Measurements from ENCODE around the gene SDHA.
A peak's percentile ranks its signal among the peaks of the same experiment; 100 is the strongest.
"Not testable (repeated sequence)": the region's sequence is repeated elsewhere in the genome, so short reads cannot be mapped to it uniquely, and the experiment has no call there.

SDHA gene

DNA sequence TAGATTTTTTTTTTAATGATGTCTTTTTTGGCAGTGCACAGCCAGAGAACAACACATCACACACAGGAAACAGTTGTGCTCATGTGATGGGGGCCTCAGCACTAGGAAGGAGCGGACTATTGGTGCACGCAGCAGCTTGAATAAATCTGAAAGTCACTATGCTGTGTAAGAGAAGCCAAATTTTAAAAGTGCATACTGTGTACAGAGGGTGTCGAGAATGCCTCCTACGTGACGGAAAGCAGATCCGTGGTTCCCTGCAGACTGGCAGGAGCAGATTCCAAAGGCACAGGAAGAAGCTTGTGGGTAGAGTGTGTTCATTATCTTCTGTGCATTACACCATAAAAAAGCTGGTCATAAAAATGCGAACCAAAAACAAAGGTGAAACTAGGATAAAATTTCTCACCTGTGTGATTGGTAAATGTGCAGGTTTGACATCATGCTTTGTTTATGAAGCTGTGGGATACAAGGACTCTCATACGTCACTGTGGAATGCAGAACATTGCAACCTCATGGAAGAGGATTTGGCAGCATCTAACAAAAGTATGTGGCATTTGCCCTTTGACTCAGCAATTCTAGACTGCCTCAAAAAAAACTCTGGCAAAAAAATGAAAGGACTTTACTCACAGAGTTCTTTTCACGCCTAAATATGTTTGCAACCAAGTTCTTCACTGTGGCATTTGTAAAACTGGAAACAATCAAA lies 45.3 kb downstream of the SDHA start:
- H3K4me3 ChIP-seq (ENCODE audit: low read length); H3K27me3 ChIP-seq (ENCODE audit: control insufficient read depth, insufficient read depth, low read length); H3K9me3 ChIP-seq (ENCODE audit: control insufficient read depth, low read length): not testable (repeated sequence)

DNA sequence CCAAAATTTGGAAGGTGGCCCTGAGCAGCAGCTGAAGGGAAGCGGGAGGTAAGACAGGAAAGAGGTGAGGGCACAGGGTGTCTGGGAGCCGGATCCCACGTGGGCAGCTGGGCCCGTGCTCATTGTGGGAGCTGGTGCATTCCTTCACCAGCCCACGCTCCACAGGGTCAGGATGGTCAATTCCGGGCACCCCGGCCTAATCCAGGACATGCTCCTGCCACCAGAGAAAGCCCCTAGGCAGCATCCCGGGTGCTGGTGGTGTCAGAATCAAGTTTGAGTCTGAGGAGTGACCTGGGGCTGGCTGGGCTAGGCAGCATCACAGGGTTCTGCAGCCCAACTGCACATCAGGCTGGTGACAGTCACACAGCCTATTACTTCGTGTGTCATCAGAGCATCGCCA lies 46.2 kb downstream of the SDHA start:
- Histone ChIP-seq H3K9ac (ENCODE audit: low read length) (no peak overlapping the region), H3K27me3 (ENCODE audit: control insufficient read depth, insufficient read depth, low read length) (no peaks in the 10 kb centered on the region), H3K36me3 (ENCODE audit: control insufficient read depth, insufficient read depth, low read length) (no peaks in the 10 kb centered on the region)

More for the DNA sequence above, 45.3 kb downstream of the SDHA start:
- H3K36me3 ChIP-seq (ENCODE audit: control insufficient read depth, insufficient read depth, low read length); H3K4me1 ChIP-seq (ENCODE audit: control insufficient read depth, insufficient read depth, low read length); H3K9ac ChIP-seq (ENCODE audit: low read length): not testable (repeated sequence)

DNA sequence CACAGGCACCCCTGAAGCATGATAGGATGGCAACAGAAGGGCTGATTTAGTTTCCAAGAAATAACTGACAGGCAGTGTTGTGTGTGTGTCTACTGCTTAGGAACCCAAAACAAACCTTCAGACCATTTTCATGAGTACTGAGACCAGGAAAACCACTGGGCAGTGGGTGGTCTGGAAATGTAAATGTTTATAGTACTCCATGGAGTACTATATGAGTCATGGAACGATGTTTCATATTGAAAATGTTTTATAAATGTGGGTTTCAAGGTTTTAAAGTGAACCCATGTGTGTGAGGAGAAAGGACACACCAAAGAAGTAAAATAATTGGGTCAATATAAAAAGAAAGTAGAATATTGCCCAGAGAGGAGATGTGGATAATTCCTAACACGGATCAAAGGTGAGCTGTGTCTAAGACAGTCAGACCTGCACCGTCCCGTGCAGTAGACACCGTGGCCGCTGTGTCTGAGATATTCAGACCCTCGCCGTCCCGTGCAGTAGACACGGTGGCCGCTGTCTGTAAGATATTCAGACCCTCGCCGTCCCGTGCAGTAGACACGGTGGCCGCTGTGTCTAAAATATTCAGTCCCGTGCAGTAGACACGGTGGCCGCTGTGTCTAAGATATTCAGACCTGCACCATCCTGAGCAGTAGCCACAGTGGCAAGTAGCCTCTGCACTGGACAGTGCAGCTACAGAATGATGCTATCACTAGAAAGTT lies 48.3 kb downstream of the SDHA start:
- not testable (repeated sequence) for H3K9ac ChIP-seq (ENCODE audit: low read length); H3K4me1 ChIP-seq (ENCODE audit: control insufficient read depth, insufficient read depth, low read length); H3K9me3 ChIP-seq (ENCODE audit: control insufficient read depth, low read length); H3K27me3 ChIP-seq (ENCODE audit: control insufficient read depth, insufficient read depth, low read length); H3K36me3 ChIP-seq (ENCODE audit: control insufficient read depth, insufficient read depth, low read length); H3K4me3 ChIP-seq (ENCODE audit: low read length)

More for the DNA sequence above, 46.2 kb downstream of the SDHA start:
- Histone ChIP-seq H3K4me3 (ENCODE audit: low read length) (no peak overlapping the region), H3K4me1 (ENCODE audit: control insufficient read depth, insufficient read depth, low read length) (no peaks in the 10 kb centered on the region), H3K9me3 (ENCODE audit: control insufficient read depth, low read length) (no peaks in the 10 kb centered on the region)

DNA sequence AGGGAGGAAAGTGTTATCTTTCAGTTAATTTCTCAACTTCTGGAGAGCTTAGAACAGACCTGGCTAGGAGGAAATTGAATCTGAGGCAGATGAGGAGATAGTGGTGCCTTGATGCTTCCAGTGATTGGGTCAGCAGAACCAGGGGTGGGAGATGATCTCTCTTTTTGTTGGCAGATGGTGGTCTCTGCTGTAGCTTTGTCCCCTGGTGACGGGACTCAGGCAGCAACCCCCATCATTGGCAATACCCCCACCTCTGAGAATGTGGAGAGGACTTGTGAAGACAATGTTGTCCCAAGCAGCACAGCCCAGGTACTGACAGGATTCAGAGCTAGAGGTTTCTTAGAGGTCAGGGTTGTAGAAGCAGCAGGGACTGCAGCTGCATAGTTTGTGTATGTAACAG lies 49.6 kb downstream of the SDHA start:
- H3K27me3 ChIP-seq (ENCODE audit: control insufficient read depth, insufficient read depth, low read length), result no peaks in the 10 kb centered on the region
- no peak overlapping the region for H3K4me3 ChIP-seq (ENCODE audit: low read length)
- H3K4me1 ChIP-seq (ENCODE audit: control insufficient read depth, insufficient read depth, low read length), result no peaks in the 10 kb centered on the region
- no peaks in the 10 kb centered on the region for H3K9me3 ChIP-seq (ENCODE audit: control insufficient read depth, low read length)
- no peak overlapping the region for H3K9ac ChIP-seq (ENCODE audit: low read length)
- no peaks in the 10 kb centered on the region for H3K36me3 ChIP-seq (ENCODE audit: control insufficient read depth, insufficient read depth, low read length)

DNA sequence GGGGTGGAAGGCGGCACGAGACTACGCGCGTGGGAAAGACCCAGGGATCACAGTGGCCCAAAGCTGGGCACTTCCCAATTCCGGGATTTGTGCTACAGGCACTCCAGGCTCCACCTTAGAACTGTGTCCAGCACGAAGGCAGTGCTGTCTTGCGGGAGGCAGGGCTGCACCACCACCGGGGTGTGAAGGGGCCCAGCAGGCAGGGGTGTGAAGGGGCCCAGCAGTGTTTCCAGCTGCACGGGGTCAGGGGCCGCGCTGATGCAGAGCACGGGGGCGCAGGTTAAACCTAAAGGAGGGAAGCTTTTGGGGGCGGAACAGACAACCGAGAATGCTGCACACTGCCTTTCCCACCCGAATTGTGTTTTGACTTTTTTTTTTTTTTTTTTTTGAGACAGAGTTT lies 52.2 kb downstream of the SDHA start:
- Histone ChIP-seq H3K4me1 (ENCODE audit: control insufficient read depth, insufficient read depth, low read length) (peaks cover 5% of the 10 kb centered on the region), H3K9ac (ENCODE audit: low read length) (no peak overlapping the region), H3K36me3 (ENCODE audit: control insufficient read depth, insufficient read depth, low read length) (no peaks in the 10 kb centered on the region), H3K4me3 (ENCODE audit: low read length) (no peak overlapping the region), H3K9me3 (ENCODE audit: control insufficient read depth, low read length) (no peaks in the 10 kb centered on the region), H3K27me3 (ENCODE audit: control insufficient read depth, insufficient read depth, low read length) (no peaks in the 10 kb centered on the region)

DNA sequence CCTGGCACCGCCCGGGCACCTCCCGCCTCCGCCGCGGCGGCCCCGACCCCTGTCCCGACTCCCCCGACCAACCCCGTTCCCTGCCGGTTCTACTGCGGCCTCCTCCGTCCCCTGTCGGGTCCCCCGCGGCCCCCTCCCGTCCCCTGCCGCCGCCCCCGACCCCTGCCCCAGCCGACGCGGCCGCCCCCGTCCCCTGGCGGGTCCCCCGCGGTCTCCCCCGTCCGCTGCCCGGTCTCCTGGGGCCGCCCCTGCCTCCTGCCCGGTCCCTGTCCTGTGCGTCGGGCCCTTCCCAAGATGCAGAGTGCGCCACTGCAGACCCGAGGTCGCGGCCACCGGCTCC lies 53.7 kb downstream of the SDHA start:
- H3K9me3 ChIP-seq (ENCODE audit: control insufficient read depth, low read length); H3K4me1 ChIP-seq (ENCODE audit: control insufficient read depth, insufficient read depth, low read length); H3K4me3 ChIP-seq (ENCODE audit: low read length); H3K36me3 ChIP-seq (ENCODE audit: control insufficient read depth, insufficient read depth, low read length); H3K27me3 ChIP-seq (ENCODE audit: control insufficient read depth, insufficient read depth, low read length): not testable (repeated sequence)
- peak overlapping the region; percentile 54 for H3K9ac ChIP-seq (ENCODE audit: low read length)

DNA sequence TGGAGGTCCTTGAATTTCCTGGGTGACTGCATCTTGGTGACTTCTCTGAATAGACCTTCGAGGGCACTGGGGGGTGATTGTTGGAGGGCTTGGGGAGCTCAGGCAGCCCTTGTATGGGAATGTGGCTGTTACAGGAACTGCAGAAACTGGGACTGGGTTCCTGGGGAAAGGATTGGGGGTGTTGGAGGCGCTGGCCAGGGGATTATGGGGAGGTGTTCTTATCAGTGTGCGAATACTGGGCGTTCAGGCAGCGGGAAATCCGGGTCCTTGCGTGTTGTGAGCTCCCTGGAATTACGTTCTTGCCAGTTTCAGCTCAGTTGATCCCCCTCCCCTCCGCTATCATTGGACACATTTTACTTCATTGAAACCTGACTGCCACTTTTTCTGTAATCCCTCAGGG lies 55.0 kb downstream of the SDHA start:
- not testable (repeated sequence) for H3K36me3 ChIP-seq (ENCODE audit: control insufficient read depth, insufficient read depth, low read length); H3K4me3 ChIP-seq (ENCODE audit: low read length); H3K9ac ChIP-seq (ENCODE audit: low read length); H3K9me3 ChIP-seq (ENCODE audit: control insufficient read depth, low read length); H3K4me1 ChIP-seq (ENCODE audit: control insufficient read depth, insufficient read depth, low read length); H3K27me3 ChIP-seq (ENCODE audit: control insufficient read depth, insufficient read depth, low read length)

DNA sequence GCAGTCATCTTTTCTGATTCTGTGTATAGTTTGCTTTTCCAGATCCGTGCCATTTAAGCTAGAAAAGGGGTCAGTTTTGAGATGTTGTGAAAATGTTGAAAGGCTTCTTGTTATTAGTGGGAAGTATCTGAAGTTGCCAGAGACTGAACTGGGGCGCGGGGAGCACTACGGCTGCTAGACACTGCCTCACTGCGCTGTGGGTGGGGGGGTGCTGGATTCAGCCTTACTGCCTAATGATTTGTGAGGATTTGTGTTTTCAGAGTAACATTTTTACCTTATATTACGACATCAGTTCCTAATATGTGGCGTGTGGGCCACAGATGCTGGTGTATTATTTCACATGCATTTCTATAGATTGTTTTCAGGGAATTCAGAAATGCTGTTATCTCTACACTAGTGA lies 55.4 kb downstream of the SDHA start:
- H3K36me3 ChIP-seq (ENCODE audit: control insufficient read depth, insufficient read depth, low read length), result not testable (repeated sequence)

DNA sequence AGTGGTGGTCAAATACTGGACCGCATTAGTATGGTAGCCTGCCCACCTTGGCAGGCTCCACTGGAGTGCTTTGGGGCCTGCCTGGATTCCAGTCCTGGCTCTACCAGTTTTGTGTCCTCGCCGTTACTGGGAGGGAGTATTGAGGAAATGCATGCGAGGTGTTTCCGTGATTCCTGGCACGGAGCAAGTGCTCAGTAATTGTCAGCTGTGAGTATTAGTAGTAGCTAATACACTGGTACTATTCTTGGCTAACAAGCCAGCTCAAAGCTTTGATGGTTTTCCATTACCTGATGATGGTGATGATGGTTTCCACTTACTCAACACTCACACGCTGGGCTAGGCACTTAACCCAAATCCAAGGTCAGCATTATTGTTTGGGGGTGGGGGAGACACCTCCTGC lies 56.2 kb downstream of the SDHA start:
- H3K9me3 ChIP-seq (ENCODE audit: control insufficient read depth, low read length); H3K9ac ChIP-seq (ENCODE audit: low read length); H3K36me3 ChIP-seq (ENCODE audit: control insufficient read depth, insufficient read depth, low read length); H3K4me1 ChIP-seq (ENCODE audit: control insufficient read depth, insufficient read depth, low read length); H3K4me3 ChIP-seq (ENCODE audit: low read length); H3K27me3 ChIP-seq (ENCODE audit: control insufficient read depth, insufficient read depth, low read length): not testable (repeated sequence)

More for the DNA sequence above, 55.4 kb downstream of the SDHA start:
- H3K4me1 ChIP-seq (ENCODE audit: control insufficient read depth, insufficient read depth, low read length); H3K4me3 ChIP-seq (ENCODE audit: low read length); H3K27me3 ChIP-seq (ENCODE audit: control insufficient read depth, insufficient read depth, low read length); H3K9ac ChIP-seq (ENCODE audit: low read length); H3K9me3 ChIP-seq (ENCODE audit: control insufficient read depth, low read length): not testable (repeated sequence)

DNA sequence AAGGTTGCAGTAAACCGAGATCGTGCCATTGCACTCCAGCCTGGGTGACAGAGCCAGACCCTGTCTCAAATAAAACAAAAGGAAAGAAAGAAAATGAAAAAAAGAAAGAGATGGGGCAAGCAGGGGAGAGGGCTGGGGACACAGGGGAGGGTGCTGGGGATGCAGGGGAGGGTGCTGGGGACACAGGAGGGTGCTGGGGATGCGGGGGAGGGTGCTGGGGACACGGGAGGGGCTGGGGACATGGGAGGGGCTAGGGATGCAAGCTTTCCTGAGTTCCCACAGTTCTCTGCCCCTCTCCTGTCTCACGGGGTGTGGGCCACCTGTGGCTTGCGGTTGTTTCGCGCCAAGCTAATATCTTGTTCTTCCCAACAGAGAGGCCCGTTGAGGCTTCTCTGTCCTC lies 60.5 kb downstream of the SDHA start:
- Histone ChIP-seq H3K4me3 (ENCODE audit: low read length) (no peak overlapping the region), H3K27me3 (ENCODE audit: control insufficient read depth, insufficient read depth, low read length) (no peaks in the 10 kb centered on the region), H3K9me3 (ENCODE audit: control insufficient read depth, low read length) (no peaks in the 10 kb centered on the region), H3K36me3 (ENCODE audit: control insufficient read depth, insufficient read depth, low read length) (no peaks in the 10 kb centered on the region), H3K4me1 (ENCODE audit: control insufficient read depth, insufficient read depth, low read length) (peaks cover under 1% of the 10 kb centered on the region), H3K9ac (ENCODE audit: low read length) (no peak overlapping the region)

DNA sequence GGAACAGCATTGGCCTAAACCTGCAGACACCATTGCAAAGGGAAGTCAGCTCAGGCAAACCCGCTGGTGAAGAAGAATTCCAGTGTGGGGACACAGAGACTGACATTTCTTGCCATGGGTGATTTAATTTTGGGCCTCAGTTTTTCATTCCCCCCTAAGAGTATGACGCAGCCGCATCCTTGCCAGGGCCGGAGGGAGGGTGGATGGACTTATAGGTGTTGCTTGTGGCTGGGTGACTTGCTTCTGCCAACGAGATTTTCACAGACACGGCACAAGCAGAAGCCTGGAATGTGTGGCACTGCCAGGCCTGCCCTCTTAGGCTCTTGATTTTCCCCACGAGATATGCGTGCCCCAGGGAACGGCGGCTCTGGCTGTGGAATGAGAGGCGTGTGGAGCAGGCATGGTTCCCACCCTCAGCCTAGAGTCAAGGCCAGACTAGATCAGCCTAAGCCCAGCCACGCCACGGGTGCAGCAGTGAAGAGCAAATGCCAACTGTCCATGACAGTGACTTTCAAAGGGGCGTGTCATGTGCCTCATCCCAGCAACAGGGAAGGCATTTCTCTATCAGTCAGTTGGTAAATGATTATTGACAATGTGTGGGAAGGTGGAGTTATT lies 61.0 kb downstream of the SDHA start:
- H3K4me1 ChIP-seq (ENCODE audit: control insufficient read depth, insufficient read depth, low read length); H3K9ac ChIP-seq (ENCODE audit: low read length); H3K27me3 ChIP-seq (ENCODE audit: control insufficient read depth, insufficient read depth, low read length): not testable (repeated sequence)

DNA sequence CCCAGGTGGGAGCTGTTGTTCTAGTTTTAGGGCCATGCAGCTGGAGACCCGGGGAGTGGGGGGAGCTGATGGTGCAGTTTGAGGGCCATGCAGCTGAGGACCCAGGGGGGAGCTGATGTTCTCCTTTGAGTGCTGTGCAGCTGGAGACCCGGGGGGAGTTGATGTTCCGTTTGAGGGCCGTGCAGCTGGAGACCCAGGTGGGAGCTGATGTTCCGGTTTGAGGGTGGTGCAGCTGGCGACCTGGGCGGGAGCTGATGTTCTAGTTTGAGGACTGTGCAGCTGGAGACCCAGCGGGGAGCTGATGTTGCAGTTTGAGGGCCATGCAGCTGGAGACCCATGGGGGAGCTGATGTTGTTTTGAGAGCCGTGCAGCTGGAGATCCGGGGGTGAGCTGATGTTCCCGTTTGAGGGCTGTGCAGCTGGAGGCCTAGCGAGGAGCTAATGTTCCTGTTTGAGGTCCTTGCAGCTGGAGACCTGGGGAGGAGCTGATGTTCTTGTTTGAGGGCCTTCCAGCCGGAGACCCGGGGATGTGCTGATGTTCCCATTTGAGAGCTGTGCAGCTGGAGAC lies 68.0 kb downstream of the SDHA start:
- H3K9ac ChIP-seq (ENCODE audit: low read length), result no peak overlapping the region
- H3K4me1 ChIP-seq (ENCODE audit: control insufficient read depth, insufficient read depth, low read length), result no peaks in the 10 kb centered on the region
- H3K36me3 ChIP-seq (ENCODE audit: control insufficient read depth, insufficient read depth, low read length), result no peaks in the 10 kb centered on the region
- no peaks in the 10 kb centered on the region for H3K27me3 ChIP-seq (ENCODE audit: control insufficient read depth, insufficient read depth, low read length)
- no peaks in the 10 kb centered on the region for H3K9me3 ChIP-seq (ENCODE audit: control insufficient read depth, low read length)
- no peak overlapping the region for H3K4me3 ChIP-seq (ENCODE audit: low read length)

More for the DNA sequence above, 61.0 kb downstream of the SDHA start:
- not testable (repeated sequence) for H3K36me3 ChIP-seq (ENCODE audit: control insufficient read depth, insufficient read depth, low read length); H3K4me3 ChIP-seq (ENCODE audit: low read length); H3K9me3 ChIP-seq (ENCODE audit: control insufficient read depth, low read length)

Data from mucosa of stomach (tissue), 1 donor.